NOMO-1 (cell line): ENCODE measurements around the gene NARF.
"Not testable (repeated sequence)": the region's sequence is repeated elsewhere in the genome, so short reads cannot be mapped to it uniquely, and the experiment has no call there.

Experiments
- DNase-seq, 2 experiments: peaks; one replicate each; lab custom pipeline; 2025; ENCODE audit not compliant: unreplicated experiment in 2 of 2; lab: John Stamatoyannopoulos, UW

The NARF gene

DNA sequence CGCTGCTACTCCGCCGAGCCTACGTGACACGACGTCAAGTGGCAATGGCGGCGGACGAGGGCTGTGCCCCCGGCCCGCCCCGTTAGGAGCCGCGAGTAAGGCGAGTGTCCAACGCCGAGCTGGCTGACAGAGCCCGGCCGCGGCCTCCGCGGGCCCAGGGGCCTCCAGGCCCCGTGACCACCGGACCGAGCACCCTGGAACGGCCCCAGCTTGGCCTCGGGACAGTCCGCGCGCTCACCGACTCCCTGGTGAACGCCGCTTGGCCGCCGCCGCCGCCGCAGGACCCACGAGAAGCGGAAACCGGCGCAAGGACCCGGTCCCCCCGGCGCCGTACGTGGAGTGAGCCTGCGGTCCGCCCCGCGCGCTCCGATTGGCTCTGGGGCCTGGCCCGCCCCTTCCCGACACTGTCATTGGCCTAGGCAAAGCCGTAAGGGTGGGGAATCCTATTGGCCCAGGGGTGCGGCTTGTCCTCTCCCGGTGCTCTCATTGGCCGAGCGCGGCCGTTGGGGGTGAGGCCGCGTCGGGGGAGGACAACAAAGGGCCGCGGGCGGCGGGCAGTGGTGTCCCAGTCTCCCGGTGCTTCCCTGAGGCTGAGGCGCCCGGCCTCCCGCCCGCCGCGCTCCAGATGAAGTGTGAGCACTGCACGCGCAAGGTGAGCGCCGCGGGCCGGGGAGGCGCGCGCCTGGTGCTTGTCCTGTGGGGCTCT lies at the start of gene NARF:
Gene NARF, plus strand, starts transcription at position 563 of the 706 bp plus-strand sequence. Its CDS starts 63 bp downstream, at position 626.
- peak; percentile 96 to 99 for DNase-seq

GRCh38 chr17:82408938-82409318 lies 49.6 kb upstream of the NARF start:
- no peak for DNase-seq

- DNase-seq, result no peak
Observed at GRCh38 chr17:82410014-82410716, 48.4 kb upstream of the NARF start.

DNA sequence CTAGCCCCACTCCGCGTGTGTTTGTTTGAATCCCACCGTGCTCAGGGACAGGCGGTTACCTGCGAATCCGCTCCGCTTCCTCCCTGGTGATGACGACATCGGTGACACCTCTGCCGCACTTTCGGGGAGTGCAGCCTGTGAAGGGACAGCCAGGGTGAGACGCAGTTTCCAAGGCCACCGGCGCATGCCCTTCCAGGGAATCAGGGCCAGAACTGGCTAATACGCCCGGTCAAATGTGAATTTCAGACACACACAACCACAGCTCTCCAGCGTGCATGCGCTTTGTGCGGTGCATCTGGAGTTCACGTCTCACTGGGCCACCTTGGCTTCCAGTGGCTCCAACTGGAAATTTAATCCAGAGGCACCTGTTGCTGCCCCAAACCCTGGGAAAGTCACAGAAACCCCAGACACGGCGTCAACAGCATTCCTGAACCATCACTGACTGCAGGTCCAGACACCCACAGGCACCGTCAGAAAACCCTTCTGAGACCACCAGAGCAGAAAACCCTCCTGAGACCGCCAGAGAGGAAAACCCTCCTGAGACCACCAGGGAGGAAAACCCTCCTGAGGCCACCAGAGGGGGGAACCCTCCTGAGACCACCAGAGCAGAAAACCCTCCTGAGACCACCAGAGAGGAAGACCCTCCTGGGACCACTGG lies 47.0 kb upstream of the NARF start:
- DNase-seq, result no peak

DNA sequence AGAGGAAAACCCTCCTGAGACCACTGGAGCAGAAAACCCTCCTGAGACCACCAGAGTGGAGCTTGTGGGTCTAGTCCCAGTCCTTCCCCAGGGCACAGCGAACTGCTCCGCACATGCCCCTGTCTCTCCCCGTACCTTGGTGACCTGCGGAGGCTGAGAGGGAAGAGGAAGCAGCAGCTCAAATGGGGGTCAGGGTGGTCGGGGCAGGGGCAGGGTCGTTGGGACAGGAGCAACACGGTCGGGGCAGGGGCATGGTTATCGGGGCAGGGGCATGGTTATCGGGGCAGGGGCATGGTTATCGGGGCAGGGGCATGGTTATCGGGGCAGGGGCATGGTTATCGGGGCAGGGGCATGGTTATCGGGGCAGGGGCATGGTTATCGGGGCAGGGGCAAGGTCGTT lies 46.5 kb upstream of the NARF start:
- not testable (repeated sequence) for DNase-seq

DNA sequence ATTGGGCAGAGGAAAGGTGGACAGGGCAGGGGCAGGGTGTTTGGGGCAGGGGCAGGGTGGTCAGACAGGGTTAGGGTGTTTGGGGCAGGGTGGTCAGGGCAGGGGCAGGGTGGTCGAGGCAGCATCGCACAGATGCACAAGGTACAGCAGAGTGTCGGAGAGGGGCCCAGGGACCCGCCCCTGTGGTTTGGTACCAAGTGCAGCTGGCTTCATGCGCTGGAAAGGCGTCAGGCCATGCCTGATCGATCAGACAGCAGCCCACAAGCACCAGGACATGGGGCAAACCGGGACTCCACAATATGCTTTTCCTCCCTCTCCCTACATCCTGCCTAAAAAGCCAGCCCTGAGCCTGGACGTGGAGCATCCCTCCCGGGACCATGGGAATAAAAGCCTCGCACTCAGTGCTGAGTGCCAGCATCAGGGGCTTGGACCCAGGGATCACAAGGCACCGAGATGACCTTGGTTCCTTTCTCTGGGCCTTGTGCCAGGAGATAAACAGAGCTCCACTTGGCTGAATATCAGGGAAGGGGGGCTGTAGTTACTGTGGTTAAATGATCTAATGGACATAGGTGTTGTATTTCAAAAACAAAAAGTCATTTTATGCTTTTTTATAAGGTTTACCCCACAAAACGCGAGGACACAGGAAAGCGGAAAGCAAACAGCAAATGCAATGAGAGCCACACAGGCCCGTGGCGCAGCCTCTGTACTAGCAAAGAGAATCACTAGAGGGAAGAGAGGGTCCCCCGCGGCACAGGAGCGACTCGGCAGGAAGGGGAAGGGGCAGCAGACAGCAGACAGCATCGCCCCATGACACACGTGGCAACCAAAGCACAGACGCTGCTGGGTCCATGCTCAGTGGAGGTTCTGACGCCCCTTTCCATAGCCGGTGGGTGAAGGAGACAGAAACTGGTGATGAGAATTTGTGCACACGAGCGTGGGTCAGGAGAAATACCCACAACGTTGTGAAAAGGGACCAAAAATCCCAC lies 45.7 kb upstream of the NARF start:
- no peak for DNase-seq

GRCh38 chr17:82414548-82415281 lies 43.8 kb upstream of the NARF start:
- peak; percentile 46 to 79 for DNase-seq

DNA sequence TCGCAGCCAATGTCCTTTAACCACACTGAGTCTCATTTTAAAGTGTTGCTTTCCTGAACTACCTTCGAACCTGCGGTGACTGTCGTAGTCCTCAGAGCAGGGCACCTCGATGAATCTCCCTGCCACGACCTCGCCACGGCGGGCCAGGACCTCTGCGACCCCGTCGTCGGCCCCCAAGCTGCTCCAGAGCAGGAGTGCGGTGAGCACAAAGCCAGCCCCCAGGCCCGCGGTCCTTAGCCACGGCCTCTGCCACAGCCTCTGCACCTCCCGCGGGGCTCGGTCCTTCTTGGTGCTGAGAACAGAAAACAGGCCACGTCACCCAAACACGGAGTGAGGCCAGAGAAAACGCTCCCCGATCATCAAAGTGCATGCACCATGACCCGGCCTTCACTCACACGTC lies 43.2 kb upstream of the NARF start:
- DNase-seq, result no peak

DNA sequence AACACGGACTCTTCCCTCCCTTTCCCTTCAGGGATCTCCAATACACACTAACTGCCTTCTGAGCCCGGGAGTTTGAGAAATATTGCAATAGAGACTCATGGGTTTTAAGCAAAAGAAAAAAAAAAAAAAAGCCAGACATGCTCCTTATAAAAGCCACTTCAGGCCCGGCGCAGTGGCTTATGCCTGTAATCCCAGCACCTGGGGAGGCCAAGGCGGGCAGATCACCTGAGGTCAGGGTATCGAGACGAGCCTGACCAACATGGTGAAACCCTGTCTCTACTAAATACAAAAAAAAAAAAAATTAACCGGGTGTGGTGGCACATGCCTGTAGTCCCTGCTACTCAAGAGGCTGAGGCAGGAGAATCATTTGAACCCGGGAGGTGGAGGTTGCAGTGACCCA lies 42.8 kb upstream of the NARF start:
- no peak for DNase-seq

DNA sequence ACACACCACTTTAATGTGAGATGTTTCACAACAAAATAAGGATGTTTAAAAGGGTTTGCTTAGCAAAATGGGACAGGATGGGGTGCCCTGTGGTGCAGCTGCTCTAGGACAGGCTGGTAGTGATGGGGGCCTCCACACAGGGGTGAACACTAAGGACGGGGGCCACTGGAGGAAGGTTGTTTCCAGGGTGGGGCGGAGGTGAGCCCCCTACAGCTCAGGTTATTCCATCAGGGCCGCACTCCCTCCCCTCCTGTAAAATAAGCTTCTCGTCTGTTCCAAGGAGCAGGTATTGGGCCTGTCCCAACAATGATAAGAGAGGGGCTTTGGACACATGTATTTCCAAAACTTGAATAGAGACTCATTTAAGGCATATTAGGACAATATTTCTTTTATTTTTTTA lies 42.3 kb upstream of the NARF start:
- no peak for DNase-seq

DNA sequence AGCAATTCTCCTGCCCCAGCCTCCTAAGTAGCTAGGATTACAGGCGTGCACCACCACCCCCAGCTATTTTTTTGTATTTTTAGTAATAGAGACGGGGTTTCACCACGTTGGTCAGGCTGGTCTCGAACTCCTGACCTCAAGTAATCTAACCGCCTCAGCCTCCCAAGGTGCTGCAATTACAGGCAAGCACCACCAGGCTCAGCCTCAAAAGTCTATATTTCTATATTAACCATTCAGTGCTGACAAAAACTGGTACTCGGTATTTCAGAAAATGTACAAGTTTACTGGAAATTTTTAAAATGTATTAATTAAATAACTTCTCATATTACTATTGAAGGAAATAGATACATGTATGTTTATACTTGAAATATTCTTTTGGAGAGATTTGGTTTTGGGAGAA lies 41.8 kb upstream of the NARF start:
- no peak for DNase-seq

DNA sequence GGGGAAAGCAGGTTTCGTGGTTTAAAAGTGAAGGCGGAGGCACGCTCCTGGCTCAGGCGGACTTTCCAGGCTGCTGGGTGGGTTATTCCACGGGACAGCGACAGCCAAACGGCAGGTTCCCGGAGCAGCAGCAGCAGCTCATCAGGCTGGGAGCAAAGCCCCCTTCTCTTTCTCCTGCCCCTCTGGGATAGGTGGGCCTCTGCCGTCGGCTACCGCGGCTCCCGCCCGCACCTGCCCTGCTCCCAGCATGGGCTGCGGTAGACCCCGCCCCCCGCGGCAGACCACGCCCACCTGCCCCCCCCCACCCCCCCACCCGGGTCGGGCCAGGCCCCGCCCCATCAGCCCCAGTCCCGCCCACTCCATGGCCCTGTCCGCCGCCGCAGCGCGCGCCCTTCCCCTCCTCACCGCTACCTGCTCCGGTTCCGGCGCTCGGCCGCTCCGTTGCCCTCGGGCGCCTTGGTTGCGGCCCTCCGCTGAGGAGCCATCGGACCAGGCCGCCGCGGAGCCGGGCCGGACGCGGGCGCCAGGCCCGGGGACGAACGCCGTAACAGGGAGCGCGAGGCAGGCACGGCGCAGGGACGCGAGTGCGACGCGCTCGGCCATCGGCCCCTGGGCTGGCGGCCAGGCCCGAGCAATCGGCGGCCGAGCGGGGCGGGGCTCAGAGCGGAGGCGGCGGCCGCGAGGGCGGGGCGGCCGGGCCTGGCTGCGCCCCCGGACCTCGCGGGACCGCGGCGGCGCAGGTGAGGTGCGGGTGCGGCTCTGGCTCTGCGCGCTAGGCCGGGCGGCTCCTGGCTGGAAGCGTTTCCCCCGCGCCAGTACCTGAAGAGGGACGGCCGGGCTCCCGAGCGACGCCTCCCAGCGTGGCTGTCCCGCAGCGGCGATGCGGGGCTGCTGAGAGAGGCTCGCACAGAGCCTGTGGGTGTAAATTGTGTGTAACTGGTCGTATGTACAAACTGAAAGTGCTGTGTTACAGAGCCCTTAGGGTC lies 40.2 kb upstream of the NARF start, which contains the start of the genes HEXD and OGFOD3:
Gene HEXD, plus strand, starts transcription at position 347 of the 986 bp plus-strand sequence. CDS start 1,453 bp downstream, outside the sequence.
Gene OGFOD3, minus strand, starts transcription at position 586 of the 986 bp plus-strand sequence. Its CDS starts 101 bp downstream, at position 485.
- DNase-seq, result peak; percentile 76 to 94

DNA sequence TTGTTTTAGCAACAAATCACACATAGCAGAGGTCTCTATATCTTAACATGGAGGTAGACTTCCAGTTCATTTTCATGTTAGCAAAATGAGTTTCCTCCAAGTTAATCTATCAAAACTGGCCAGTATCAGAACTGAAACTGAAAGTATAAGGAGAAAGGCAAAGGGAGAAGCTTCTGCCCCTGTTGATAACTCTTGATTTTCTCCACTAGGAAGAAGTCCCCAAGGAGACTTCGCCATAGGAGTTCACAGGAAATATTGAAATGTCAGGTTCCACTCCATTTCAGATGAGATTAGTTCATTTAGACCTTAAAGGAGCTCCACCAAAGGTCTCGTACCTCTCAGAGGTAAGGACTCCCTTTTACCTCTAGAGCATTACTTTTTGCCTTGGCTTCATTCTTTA lies 39.0 kb upstream of the NARF start:
- DNase-seq, result peak in 1 of 2 experiments; percentile 66

DNA sequence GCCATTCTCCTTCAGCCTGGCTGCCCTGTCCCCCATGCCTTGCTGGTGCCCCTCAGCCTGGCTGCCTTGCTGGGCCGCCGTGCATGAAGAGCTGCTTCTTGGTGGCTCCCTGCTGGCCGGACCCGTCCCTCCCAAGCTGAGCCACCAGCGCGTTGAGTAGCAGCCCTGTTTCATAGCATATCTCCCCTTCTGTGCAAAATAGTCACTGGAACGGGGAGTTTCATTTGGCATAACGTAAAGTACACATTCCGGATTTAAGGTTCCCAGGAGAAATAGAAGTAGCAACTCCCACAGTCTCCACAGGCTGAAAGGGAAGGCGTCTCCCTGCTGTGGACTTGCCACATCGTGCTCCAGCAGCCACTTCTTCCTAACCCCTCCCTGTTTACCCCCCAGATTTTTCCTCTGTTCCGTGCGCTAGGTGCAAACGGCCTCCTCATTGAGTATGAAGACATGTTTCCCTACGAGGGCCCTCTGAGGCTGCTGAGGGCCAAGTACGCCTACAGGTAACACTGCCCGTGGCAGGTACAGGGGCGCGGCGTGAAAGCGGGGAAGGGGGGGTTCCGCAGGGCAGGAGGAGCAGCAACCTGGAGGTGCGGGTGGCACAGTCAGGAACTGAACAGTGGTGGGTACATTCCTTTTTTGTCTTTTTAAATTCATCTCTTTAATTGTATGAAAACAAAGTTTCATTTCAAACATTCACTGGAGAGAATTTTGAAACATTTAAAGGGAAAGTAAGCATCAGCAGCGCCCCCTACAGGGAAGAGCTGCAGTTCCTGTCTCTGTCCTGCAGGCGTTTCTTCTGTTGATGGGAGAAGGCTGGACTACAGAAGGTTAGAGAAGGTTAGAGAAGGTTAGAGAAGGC lies 34.3 kb upstream of the NARF start:
- peak in 1 of 2 experiments; percentile 45 for DNase-seq

- no peak for DNase-seq
Observed at GRCh38 chr17:82424863-82425159, 33.7 kb upstream of the NARF start.

DNA sequence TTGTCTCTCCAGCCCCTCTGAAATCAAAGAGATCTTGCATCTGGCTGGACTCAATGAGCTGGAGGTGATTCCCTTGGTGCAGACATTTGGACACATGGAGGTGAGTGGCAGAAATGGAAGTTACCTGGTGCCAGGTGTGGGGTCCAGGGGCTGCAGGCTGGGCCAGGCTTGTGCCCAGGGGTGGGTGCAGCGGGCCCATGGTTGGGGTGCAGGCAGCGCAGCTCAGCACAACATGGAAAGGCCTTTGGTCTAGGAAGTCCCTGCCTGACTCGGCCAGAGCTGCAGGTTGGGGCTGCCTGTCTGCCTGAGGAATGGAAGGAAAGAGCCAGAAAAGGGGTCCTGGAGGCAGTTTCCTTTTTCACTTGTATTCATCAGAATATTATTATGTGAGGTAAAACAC lies 30.0 kb upstream of the NARF start:
- no peak for DNase-seq

DNA sequence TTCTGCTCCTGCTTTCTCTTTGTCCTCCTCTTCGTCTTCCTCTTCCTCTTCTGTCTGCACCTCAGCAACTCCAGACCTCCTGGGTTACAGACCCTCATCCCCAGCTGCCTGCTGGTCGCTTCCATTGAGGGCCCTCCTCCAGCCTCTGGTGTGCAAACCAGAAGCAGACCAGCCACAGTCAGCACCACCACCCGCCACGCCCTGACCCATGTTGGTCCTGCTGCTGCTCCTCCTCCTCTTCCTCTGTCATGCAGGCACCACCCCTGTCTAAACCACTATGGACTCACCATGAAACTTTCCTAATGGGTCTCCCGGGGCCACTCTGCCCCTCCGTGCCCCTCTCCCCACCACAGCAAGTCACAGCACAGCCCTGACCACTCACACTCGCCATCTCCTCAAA lies 28.7 kb upstream of the NARF start:
- DNase-seq, result no peak

DNA sequence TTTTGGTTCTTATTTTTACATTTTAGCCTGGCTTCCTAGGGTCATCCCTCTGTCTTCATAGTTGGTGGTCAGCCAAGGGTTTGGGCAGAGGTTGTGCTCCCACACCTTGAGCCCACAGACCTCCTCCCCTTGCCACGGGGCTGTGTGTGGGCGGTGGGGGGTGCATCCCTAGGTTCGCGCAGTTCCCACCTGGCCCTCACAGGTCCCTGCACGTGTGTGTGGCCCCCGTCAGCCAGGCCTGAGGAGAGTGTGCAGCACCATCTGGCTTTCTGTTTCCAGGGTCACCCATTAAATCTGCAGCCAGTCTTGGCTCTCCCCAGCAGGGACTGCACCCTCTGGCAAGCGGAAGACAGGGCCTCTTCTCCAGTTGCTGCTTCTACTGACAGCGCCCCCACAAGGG lies 26.5 kb upstream of the NARF start:
- DNase-seq, result no peak
